Loucy (cell line): Measurements from ENCODE around the gene LRSAM1.

Experiments
- EZH2phosphoT487 ChIP-seq: fragments of 200-600 bp; IDR thresholded peaks from 2 replicates; pipeline ENCODE4 v1.6.1; 2018; ENCODE audit warnings: antibody characterized with exemption, mild to moderate bottlenecking, moderate library complexity, borderline replicate concordance
- TF ChIP-seq, protein P1 (sequence below): fragments of 200-600 bp; sonication (generic); conservative IDR thresholded peaks from 2 replicates; pipeline ENCODE4 v1.5.1; 2014; ENCODE audit warnings: mild to moderate bottlenecking, antibody characterized with exemption, low read length

DNA sequence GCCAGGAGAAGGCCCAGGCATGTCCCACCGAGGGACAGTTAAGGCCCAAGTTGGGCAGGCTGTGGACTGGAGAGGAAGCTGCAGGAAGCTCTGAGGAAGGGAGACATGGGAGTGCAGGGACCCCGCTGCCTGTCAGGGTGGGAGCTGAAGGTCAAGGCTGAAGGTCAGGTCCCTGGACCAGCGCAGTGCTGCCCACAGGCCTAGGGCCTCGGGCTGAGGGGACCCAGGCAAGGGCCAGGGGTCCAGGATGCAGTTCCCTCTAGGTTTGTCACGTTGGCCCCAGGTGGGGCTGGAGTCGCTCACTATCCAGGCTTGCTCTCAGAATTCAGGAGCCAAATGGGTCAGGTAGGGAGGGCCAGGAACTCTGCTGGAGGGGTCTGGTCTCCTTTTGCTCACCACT lies 84.1 kb downstream of the LRSAM1 start:
- TF ChIP-seq, protein P1, sequence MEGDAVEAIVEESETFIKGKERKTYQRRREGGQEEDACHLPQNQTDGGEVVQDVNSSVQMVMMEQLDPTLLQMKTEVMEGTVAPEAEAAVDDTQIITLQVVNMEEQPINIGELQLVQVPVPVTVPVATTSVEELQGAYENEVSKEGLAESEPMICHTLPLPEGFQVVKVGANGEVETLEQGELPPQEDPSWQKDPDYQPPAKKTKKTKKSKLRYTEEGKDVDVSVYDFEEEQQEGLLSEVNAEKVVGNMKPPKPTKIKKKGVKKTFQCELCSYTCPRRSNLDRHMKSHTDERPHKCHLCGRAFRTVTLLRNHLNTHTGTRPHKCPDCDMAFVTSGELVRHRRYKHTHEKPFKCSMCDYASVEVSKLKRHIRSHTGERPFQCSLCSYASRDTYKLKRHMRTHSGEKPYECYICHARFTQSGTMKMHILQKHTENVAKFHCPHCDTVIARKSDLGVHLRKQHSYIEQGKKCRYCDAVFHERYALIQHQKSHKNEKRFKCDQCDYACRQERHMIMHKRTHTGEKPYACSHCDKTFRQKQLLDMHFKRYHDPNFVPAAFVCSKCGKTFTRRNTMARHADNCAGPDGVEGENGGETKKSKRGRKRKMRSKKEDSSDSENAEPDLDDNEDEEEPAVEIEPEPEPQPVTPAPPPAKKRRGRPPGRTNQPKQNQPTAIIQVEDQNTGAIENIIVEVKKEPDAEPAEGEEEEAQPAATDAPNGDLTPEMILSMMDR, result no peak
- no peak for TF ChIP-seq EZH2phosphoT487
